ENCODE results near the gene COG5.

GRCh38 chr7:107579885-107580715, 16.4 kb upstream of the COG5 start, which contains the start of gene BCAP29:
- TF ChIP-seq GATA3 (IDR thresholded peaks at IDR 0.05; ENCODE audit: low read depth, low read length) (no peak), GATA2 (IDR thresholded peaks at IDR 0.05; ENCODE audit: low read depth, low read length) (no peak)
